GM23248 (cell line): ENCODE data around the gene COL18A1.

ENCODE experiments used
- EZH2 ChIP-seq: fragments of 200-600 bp; sonication (generic); IDR thresholded peaks from 2 replicates; pipeline ENCODE4 v1.6.1; 2018; ENCODE audit warnings: antibody characterized with exemption, mild to moderate bottlenecking; ENCODE audit not compliant: insufficient read depth, poor library complexity, severe bottlenecking
- EZH2phosphoT487 ChIP-seq: fragments of 200-600 bp; sonication (generic); IDR thresholded peaks from 2 replicates; pipeline ENCODE4 v1.6.1; 2018; ENCODE audit warnings: antibody characterized with exemption, moderate library complexity, mild to moderate bottlenecking, low read depth; ENCODE audit not compliant: insufficient read depth

- TF ChIP-seq EZH2 (no peak), EZH2phosphoT487 (no peak)
Observed at GRCh38 chr21:45529785-45530422, 124.9 kb downstream of the COL18A1 start.
